ENCODE results near the gene SLC41A1.
A peak's percentile ranks its signal among the peaks of the same experiment; 100 is the strongest.
"Not testable (repeated sequence)": the region's sequence is repeated elsewhere in the genome, so short reads cannot be mapped to it uniquely, and the experiment has no call there.

SLC41A1 gene

GRCh38 chr1:205812878-205813754, at the start of gene SLC41A1:
Gene SLC41A1 (minus strand): TSS chr1:205813198. CDS start chr1:205810441, 2,757 bp downstream.
- peak; percentile 76 to 87 for DNase-seq (ENCODE audit: low read depth in 2 of 2, low spot score in 1 of 2)

- DNase-seq (ENCODE audit: low read depth in 2 of 2, low spot score in 1 of 2), result no peak
Measured at GRCh38 chr1:205861540-205861939, 48.5 kb upstream of the SLC41A1 start.

GRCh38 chr1:205858141-205858961, 45.4 kb upstream of the SLC41A1 start:
- no peak for DNase-seq (ENCODE audit: low read depth in 2 of 2, low spot score in 1 of 2)

GRCh38 chr1:205857501-205857900, 44.5 kb upstream of the SLC41A1 start:
- not testable (repeated sequence) for DNase-seq (ENCODE audit: low read depth in 2 of 2, low spot score in 1 of 2)

- no peak for DNase-seq (ENCODE audit: low read depth in 2 of 2, low spot score in 1 of 2)
Measured at GRCh38 chr1:205856433-205856832, 43.4 kb upstream of the SLC41A1 start.

GRCh38 chr1:205852969-205853368, 40.0 kb upstream of the SLC41A1 start:
- no peak for DNase-seq (ENCODE audit: low read depth in 2 of 2, low spot score in 1 of 2)

- DNase-seq (ENCODE audit: low read depth in 2 of 2, low spot score in 1 of 2), result no peak
Measured at GRCh38 chr1:205851993-205852392, 39.0 kb upstream of the SLC41A1 start.

- DNase-seq (ENCODE audit: low read depth in 2 of 2, low spot score in 1 of 2), result peak; percentile 58 to 59
Measured at GRCh38 chr1:205849619-205850355, 36.8 kb upstream of the SLC41A1 start, which contains the start of gene PM20D1. Gene PM20D1 (minus strand): TSS chr1:205850132. CDS start chr1:205850072, 60 bp downstream.

- no peak for DNase-seq (ENCODE audit: low read depth in 2 of 2, low spot score in 1 of 2)
Measured at GRCh38 chr1:205843036-205843859, 30.2 kb upstream of the SLC41A1 start.

- DNase-seq (ENCODE audit: low read depth in 2 of 2, low spot score in 1 of 2), result no peak
Measured at GRCh38 chr1:205842229-205842628, 29.2 kb upstream of the SLC41A1 start.

- DNase-seq (ENCODE audit: low read depth in 2 of 2, low spot score in 1 of 2), result no peak
Measured at GRCh38 chr1:205840146-205840923, 27.3 kb upstream of the SLC41A1 start.

- no peak for DNase-seq (ENCODE audit: low read depth in 2 of 2, low spot score in 1 of 2)
Measured at GRCh38 chr1:205837382-205837970, 24.5 kb upstream of the SLC41A1 start.

- DNase-seq (ENCODE audit: low read depth in 2 of 2, low spot score in 1 of 2), result no peak
Measured at GRCh38 chr1:205834751-205835150, 21.8 kb upstream of the SLC41A1 start.

- DNase-seq (ENCODE audit: low read depth in 2 of 2, low spot score in 1 of 2), result no peak
Measured at GRCh38 chr1:205832326-205832751, 19.3 kb upstream of the SLC41A1 start.

- no peak for DNase-seq (ENCODE audit: low read depth in 2 of 2, low spot score in 1 of 2)
Measured at GRCh38 chr1:205827623-205828022, 14.6 kb upstream of the SLC41A1 start.

GRCh38 chr1:205826995-205827394, 14.0 kb upstream of the SLC41A1 start:
- DNase-seq (ENCODE audit: low read depth in 2 of 2, low spot score in 1 of 2), result no peak

GRCh38 chr1:205826016-205826806, 13.2 kb upstream of the SLC41A1 start:
- no peak for DNase-seq (ENCODE audit: low read depth in 2 of 2, low spot score in 1 of 2)

- DNase-seq (ENCODE audit: low read depth in 2 of 2, low spot score in 1 of 2), result no peak
Measured at GRCh38 chr1:205824180-205824579, 11.2 kb upstream of the SLC41A1 start.

Measured in stimulated activated CD8-positive, alpha-beta memory T cell treated with anti-CD3 and anti-CD28 coated beads, Interleukin-4, amount 100 ng/mL, for 1 hour (primary cell).